HepG2 (cell line): Measurements from ENCODE around the gene KIAA2012. TPM values are rescaled to one million over a fixed set of nuclear protein-coding genes. Genes with fewer than 3 reads are reported as not detected.

Source experiments
- BCL3 ChIP-seq: sonication (generic); formaldehyde crosslinking; IDR thresholded peaks from 2 replicates; pipeline ENCODE4 v1.5.1; 2020; ENCODE audit warnings: mild to moderate bottlenecking, missing genetic modification reagents, moderate library complexity
- PRDM15 ChIP-seq: sonication (generic); formaldehyde crosslinking; IDR thresholded peaks from 2 replicates; pipeline ENCODE4 v1.4.0; 2020; ENCODE audit warnings: missing genetic modification reagents
- RBM39 ChIP-seq: fragments of 200-400 bp; formaldehyde crosslinking; IDR thresholded peaks from one replicate; pipeline ENCODE4 v1.6.1; 2018; ENCODE audit warnings: antibody characterized with exemption, mild to moderate bottlenecking, low read depth, low read length; ENCODE audit not compliant: poor library complexity, severe bottlenecking
- SNAPC5 ChIP-seq: sonication (generic); formaldehyde crosslinking; IDR thresholded peaks from 2 replicates; pipeline ENCODE4 v1.8.1; 2023; ENCODE audit warnings: mild to moderate bottlenecking, missing genetic modification reagents, borderline replicate concordance
- SOX6 ChIP-seq, 2 experiments: fragments of 450-650 bp in 1 of 2; sonication (generic) in 1 of 2; formaldehyde crosslinking in 1 of 2; IDR thresholded peaks; 2 replicates each; pipeline versions ENCODE4 v1.4.0 to v1.6.1; 2017 to 2020; ENCODE audit warnings: antibody characterized with exemption in 1 of 2, mild to moderate bottlenecking in 1 of 2, missing genetic modification reagents in 1 of 2
- THAP7 ChIP-seq: sonication (generic); formaldehyde crosslinking; IDR thresholded peaks from 2 replicates; pipeline ENCODE4 v1.8.1; 2023; ENCODE audit warnings: mild to moderate bottlenecking, missing genetic modification reagents
- ZBTB8A ChIP-seq: sonication (generic); formaldehyde crosslinking; IDR thresholded peaks from 2 replicates; pipeline ENCODE4 v1.4.0; 2020; ENCODE audit warnings: mild to moderate bottlenecking, low read depth, missing genetic modification reagents, borderline replicate concordance
- ZHX2 ChIP-seq, 2 experiments: sonication (generic) in 1 of 2; formaldehyde crosslinking in 1 of 2; IDR thresholded peaks; 2 replicates each; pipeline versions ENCODE4 v1.6.1 to v1.9.0; 2014 to 2022; ENCODE audit warnings: antibody characterized with exemption in 1 of 2, borderline replicate concordance in 1 of 2, inconsistent platforms in 1 of 2, low read depth in 1 of 2, missing genetic modification reagents in 1 of 2
- ZNF251 ChIP-seq: sonication (generic); formaldehyde crosslinking; IDR thresholded peaks from 2 replicates; pipeline ENCODE4 v1.9.0; 2021; ENCODE audit warnings: mild to moderate bottlenecking, missing genetic modification reagents
- ZNF430 ChIP-seq: sonication (generic); formaldehyde crosslinking; IDR thresholded peaks from 2 replicates; pipeline ENCODE4 v1.9.0; 2021; ENCODE audit warnings: mild to moderate bottlenecking, missing genetic modification reagents
- ZNF432 ChIP-seq: sonication (generic); formaldehyde crosslinking; IDR thresholded peaks from 2 replicates; pipeline ENCODE4 v1.5.0; 2020; ENCODE audit warnings: missing genetic modification reagents, mild to moderate bottlenecking, borderline replicate concordance
- ZNF549 ChIP-seq: sonication (generic); formaldehyde crosslinking; IDR thresholded peaks from 2 replicates; pipeline ENCODE4 v1.5.0; 2020; ENCODE audit warnings: missing genetic modification reagents
- ZNF550 ChIP-seq: sonication (generic); formaldehyde crosslinking; IDR thresholded peaks from 2 replicates; pipeline ENCODE4 v1.4.0; 2020; ENCODE audit warnings: mild to moderate bottlenecking, missing genetic modification reagents, borderline replicate concordance
- polyA plus RNA-seq, 8 experiments: library from polyadenylated mRNA; depleted of rRNA in 3 of 8; stranded (reverse) in 7 of 8; unstranded in 1 of 8; fragments of >200 nt; fragmentation: Illumina TruSeq in 4 of 8; extraction: Trizol in 4 of 8; gene quantifications; 2 replicates each; pipeline versions ENCODE4 v1.2.1 to v1.2.3, GENCODE V29; 2011 to 2016; ENCODE audit warnings: low read depth in 4 of 8, missing spikeins in 1 of 8, mixed read lengths in 1 of 8; ENCODE audit not compliant: insufficient read depth in 1 of 8
- total RNA-seq, 5 experiments: library from RNA; depleted of rRNA; stranded (reverse); fragments of >200 nt; fragmentation: Illumina TruSeq; extraction: Trizol; gene quantifications; 2 replicates each; pipeline ENCODE4 v1.2.3, GENCODE V29; 2016; ENCODE audit warnings: low read depth in 1 of 5

KIAA2012 gene
- total and polyA plus RNA-seq, 2 of the 13 experiments (the other 11 are each of a cell fraction or from before 2014, with no cell fraction given): not detected

GRCh38 chr2:202034249-202035088 lies 38.6 kb upstream of the KIAA2012 start (continued):
- TF ChIP-seq ZNF549 (CRISPR knock-in tag) (no peak), SNAPC5 (CRISPR knock-in tag) (no peak), BCL3 (CRISPR knock-in tag) (no peak), ZHX2 (IDR thresholded peaks at IDR 0.05; ENCODE audit: low read depth) (no peak), ZHX2 (CRISPR knock-in tag; IDR thresholded peaks at IDR 0.05; ENCODE audit: borderline replicate concordance) (no peak), THAP7 (no peak), ZNF432 (no peak), ZNF430 (CRISPR knock-in tag) (0 out of 2 replicates have a peak, but pooled peaks have one; percentile 37), ZNF550 (CRISPR knock-in tag) (no peak), ZBTB8A (CRISPR knock-in tag) (no peak), RBM39 (no peak), SOX6 (IDR thresholded peaks at IDR 0.05) (no peak), SOX6 (CRISPR knock-in tag; IDR thresholded peaks at IDR 0.05) (no peak), ZNF251 (CRISPR knock-in tag) (no peak), PRDM15 (no peak)
